Activated naive CD8-positive, alpha-beta T cell treated with anti-CD3 and anti-CD28 coated beads, Interleukin-2, amount 10 ng/mL, durations not matched to agents 7 days and 5 days (primary cell): ENCODE measurements around the gene TTN. TPM values are rescaled to one million over a fixed set of nuclear protein-coding genes. Genes with fewer than 3 reads are reported as not detected.
A peak's percentile ranks its signal among the peaks of the same experiment; 100 is the strongest.

ENCODE experiments used
- ATAC-seq: fragments of 150-1000 bp; cut with Tn5 transposase; one replicate; pipeline ENCODE4 v1.10.0; 2021; ENCODE audit warnings: low read depth, moderate library complexity
- POLR2A ChIA-PET: fragments of 350-600 bp; sonication (Branson Sonifier 250); formaldehyde crosslinking; loops from one replicate; lab custom pipeline; 2021; ENCODE audit warnings: antibody characterized with exemption; lab: Charles Lee
- DNase-seq: peaks from one replicate; pipeline ENCODE4 v3.0.0; 2021
- H3K27ac Mint-ChIP-seq: one replicate; pipeline ENCODE4 v1.8.0; 2022; ENCODE audit warnings: mild to moderate bottlenecking, mixed read lengths
- H3K27me3 Mint-ChIP-seq: one replicate; pipeline ENCODE4 v1.8.0; 2022; ENCODE audit warnings: mild to moderate bottlenecking, moderate library complexity, mixed read lengths
- H3K36me3 Mint-ChIP-seq: one replicate; pipeline ENCODE4 v1.8.0; 2021; ENCODE audit warnings: mild to moderate bottlenecking, mixed read lengths
- H3K4me1 Mint-ChIP-seq: one replicate; pipeline ENCODE4 v1.8.0; 2021; ENCODE audit warnings: mixed read lengths
- H3K4me3 Mint-ChIP-seq: one replicate; pipeline ENCODE4 v1.8.0; 2022; ENCODE audit warnings: mild to moderate bottlenecking, moderate library complexity, mixed read lengths
- H3K9me3 Mint-ChIP-seq: one replicate; pipeline ENCODE4 v1.8.0; 2021; ENCODE audit warnings: mixed read lengths
- total RNA-seq, 2 experiments: library from RNA; stranded (reverse); gene quantifications; one replicate each; pipeline ENCODE4 v1.2.3, GENCODE V29; 2021

TTN gene
- total RNA-seq, 2 experiments from 2014 or later, result 11.9 to 13.5 TPM

- peak within 1 kb of the TSS; percentile 99 for H3K27ac Mint-ChIP-seq
- H3K9me3 Mint-ChIP-seq, result no peaks in the 10 kb centered on the region
- DNase-seq (peak; percentile 83), ATAC-seq (peak; percentile 68)
- peak within 1 kb of the TSS; percentile 94 for H3K4me3 Mint-ChIP-seq
- peaks cover 2% of the 10 kb centered on the region for H3K36me3 Mint-ChIP-seq
- POLR2A ChIA-PET, result no interaction called here
- no peaks in the 10 kb centered on the region for H3K27me3 Mint-ChIP-seq
- peaks cover 31% of the 10 kb centered on the region for H3K4me1 Mint-ChIP-seq
These were observed 328.6 kb downstream of the TTN start, which contains the start of gene FKBP7 for GRCh38 chr2:178478439-178479274. Gene FKBP7 (minus strand): TSS chr2:178478600. CDS start chr2:178478499, 101 bp downstream.

DNA sequence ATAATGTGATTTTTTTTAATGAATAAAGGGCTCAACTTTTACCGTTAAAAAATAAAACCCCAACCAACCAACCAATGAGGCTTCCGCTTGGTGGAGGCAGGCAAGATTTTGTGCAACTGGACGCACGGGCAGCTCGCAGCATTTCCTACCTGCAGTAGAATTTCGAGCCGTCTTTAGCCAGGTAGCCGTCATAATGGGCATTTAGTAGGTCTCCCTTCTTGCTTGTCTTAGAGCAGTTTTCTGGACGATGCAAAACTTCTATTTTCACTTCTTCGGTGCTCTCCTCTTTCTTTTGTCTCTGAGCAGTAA is 329.1 kb downstream of the TTN start:
- Mint-ChIP-seq H3K4me3 (peak overlapping the region; percentile 94), H3K36me3 (peaks cover 2% of the 10 kb centered on the region), H3K9me3 (no peaks in the 10 kb centered on the region), H3K27me3 (no peaks in the 10 kb centered on the region), H3K4me1 (peaks cover 34% of the 10 kb centered on the region), H3K27ac (peak overlapping the region; percentile 99)
- DNase-seq (no peak), ATAC-seq (no peak)
- POLR2A ChIA-PET, result no interaction called here

DNA sequence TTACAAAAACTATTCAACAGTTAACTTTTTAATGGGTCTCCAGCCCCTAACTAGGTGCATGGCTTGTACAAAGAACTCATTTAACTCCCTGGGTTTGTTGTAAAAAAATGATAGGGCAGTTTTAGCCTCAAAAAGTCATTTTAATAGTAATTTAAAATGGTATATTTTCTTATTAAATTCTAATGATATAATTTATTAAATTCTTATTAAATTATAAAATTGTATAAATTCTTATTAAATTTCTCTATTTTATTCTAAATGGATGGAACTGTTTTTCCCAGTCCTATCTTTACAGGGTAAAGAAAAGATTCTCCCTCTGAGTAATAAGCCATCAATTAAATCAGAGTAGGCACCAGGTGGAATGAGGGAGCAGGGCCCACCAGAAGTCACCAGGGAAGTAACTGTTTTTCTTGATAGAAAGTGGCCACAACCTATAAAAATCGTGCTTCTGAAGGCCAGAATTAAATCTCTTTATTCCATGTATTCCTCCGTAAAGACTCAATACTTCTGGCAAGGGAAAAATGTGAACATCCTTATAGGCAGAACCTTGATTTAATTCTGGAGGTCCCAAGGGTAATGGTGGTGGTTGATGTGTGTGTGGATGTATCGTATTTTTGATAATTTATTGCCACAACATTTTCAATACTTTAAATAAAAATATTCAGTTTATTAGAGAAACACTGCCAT is 329.6 kb downstream of the TTN start:
- Mint-ChIP-seq H3K4me1 (peaks cover 30% of the 10 kb centered on the region), H3K27ac (no peak overlapping the region), H3K4me3 (peak overlapping the region; percentile 94), H3K36me3 (peaks cover 2% of the 10 kb centered on the region), H3K9me3 (no peaks in the 10 kb centered on the region), H3K27me3 (no peaks in the 10 kb centered on the region)
- POLR2A ChIA-PET, result no interaction called here
- no peak for DNase-seq
- no peak for ATAC-seq

DNA sequence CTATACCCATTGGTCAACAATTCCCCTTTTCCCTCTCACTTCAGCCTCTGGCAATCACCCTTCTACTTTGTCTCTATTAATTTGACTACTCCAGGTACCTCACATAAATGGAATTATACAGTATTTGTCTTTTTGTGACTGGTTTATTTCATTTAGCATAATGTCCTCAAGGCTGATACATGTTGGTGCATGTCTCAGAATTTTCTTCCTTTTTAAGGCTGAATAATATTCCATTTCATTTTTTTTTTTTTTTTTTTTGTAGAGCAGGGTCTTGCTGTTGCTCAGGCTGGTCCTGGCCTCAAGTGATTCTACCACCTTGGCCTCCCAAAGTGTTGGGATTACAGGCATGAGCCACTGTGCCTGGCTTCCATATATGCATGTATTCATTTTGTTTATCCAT is 330.7 kb downstream of the TTN start:
- no peak for DNase-seq
- POLR2A ChIA-PET, result no interaction called here
- H3K4me3 Mint-ChIP-seq, result no peak overlapping the region
- H3K36me3 Mint-ChIP-seq, result peaks cover 2% of the 10 kb centered on the region
- no peak for ATAC-seq
- no peaks in the 10 kb centered on the region for H3K27me3 Mint-ChIP-seq
- no peak overlapping the region for H3K27ac Mint-ChIP-seq
- no peaks in the 10 kb centered on the region for H3K9me3 Mint-ChIP-seq
- peaks cover 22% of the 10 kb centered on the region for H3K4me1 Mint-ChIP-seq

Other genes with a start within 250 kb of the TTN start
- 10 to 100 TPM; 11.8 to 15.0 TPM for gene CCDC141, start 242.7 kb upstream of the TTN start, total RNA-seq